ENCODE measurements around the gene ALDH1A1.

Gene ALDH1A1

GRCh38 chr9:72886386-72886785, 66.5 kb downstream of the ALDH1A1 start:
- no peaks in the 10 kb centered on the region for H3K79me2 ChIP-seq (ENCODE audit: insufficient read depth, low read depth)
- H3K27me3 ChIP-seq (ENCODE audit: insufficient read depth, low read depth): no peaks in the 10 kb centered on the region
- H3K4me3 ChIP-seq (IDR thresholded peaks at IDR 0.05; ENCODE audit: insufficient read depth, low read depth, low read length): no peak overlapping the region
- H3K27ac ChIP-seq: no peak overlapping the region
- no peak overlapping the region for H3K9ac ChIP-seq
- H2AFZ ChIP-seq (ENCODE audit: low read depth): no peak overlapping the region
- TF ChIP-seq CTCF (conservative IDR thresholded peaks at IDR 0.05; ENCODE audit: low read depth, low read length): no peak
- no peaks in the 10 kb centered on the region for H3K4me1 ChIP-seq (ENCODE audit: low read depth, poor library complexity, severe bottlenecking)
- H4K20me1 ChIP-seq (ENCODE audit: insufficient read depth): no peaks in the 10 kb centered on the region
- H3K36me3 ChIP-seq (ENCODE audit: insufficient read depth): no peaks in the 10 kb centered on the region
- H3K4me2 ChIP-seq: no peak overlapping the region

- no peak overlapping the region for H3K27ac ChIP-seq
- H3K4me1 ChIP-seq (ENCODE audit: low read depth, poor library complexity, severe bottlenecking): no peaks in the 10 kb centered on the region
- no peaks in the 10 kb centered on the region for H4K20me1 ChIP-seq (ENCODE audit: insufficient read depth)
- H3K4me3 ChIP-seq (IDR thresholded peaks at IDR 0.05; ENCODE audit: insufficient read depth, low read depth, low read length): no peak overlapping the region
- H3K27me3 ChIP-seq (ENCODE audit: insufficient read depth, low read depth): no peaks in the 10 kb centered on the region
- no peak overlapping the region for H3K4me2 ChIP-seq
- TF ChIP-seq CTCF (conservative IDR thresholded peaks at IDR 0.05; ENCODE audit: low read depth, low read length): no peak
- H2AFZ ChIP-seq (ENCODE audit: low read depth): no peak overlapping the region
- H3K79me2 ChIP-seq (ENCODE audit: insufficient read depth, low read depth): no peaks in the 10 kb centered on the region
- no peaks in the 10 kb centered on the region for H3K36me3 ChIP-seq (ENCODE audit: insufficient read depth)
- H3K9ac ChIP-seq: no peak overlapping the region
Measured at GRCh38 chr9:72884508-72884907, 68.3 kb downstream of the ALDH1A1 start.

- Histone ChIP-seq H3K4me2 (no peak overlapping the region), H4K20me1 (ENCODE audit: insufficient read depth) (no peaks in the 10 kb centered on the region), H3K36me3 (ENCODE audit: insufficient read depth) (no peaks in the 10 kb centered on the region), H3K27ac (no peak overlapping the region), H2AFZ (ENCODE audit: low read depth) (no peak overlapping the region), H3K9ac (no peak overlapping the region), H3K79me2 (ENCODE audit: insufficient read depth, low read depth) (no peaks in the 10 kb centered on the region), H3K4me1 (ENCODE audit: low read depth, poor library complexity, severe bottlenecking) (no peaks in the 10 kb centered on the region), H3K4me3 (IDR thresholded peaks at IDR 0.05; ENCODE audit: insufficient read depth, low read depth, low read length) (no peak overlapping the region), H3K27me3 (ENCODE audit: insufficient read depth, low read depth) (no peaks in the 10 kb centered on the region)
- no peak for TF ChIP-seq CTCF (conservative IDR thresholded peaks at IDR 0.05; ENCODE audit: low read depth, low read length)
Measured at GRCh38 chr9:72883875-72884274, 69.0 kb downstream of the ALDH1A1 start.

GRCh38 chr9:72882117-72882775, 70.6 kb downstream of the ALDH1A1 start:
- no peak overlapping the region for H3K27ac ChIP-seq
- H3K4me3 ChIP-seq (IDR thresholded peaks at IDR 0.05; ENCODE audit: insufficient read depth, low read depth, low read length): no peak overlapping the region
- H4K20me1 ChIP-seq (ENCODE audit: insufficient read depth): no peaks in the 10 kb centered on the region
- H3K27me3 ChIP-seq (ENCODE audit: insufficient read depth, low read depth): no peaks in the 10 kb centered on the region
- H3K4me1 ChIP-seq (ENCODE audit: low read depth, poor library complexity, severe bottlenecking): no peaks in the 10 kb centered on the region
- H3K79me2 ChIP-seq (ENCODE audit: insufficient read depth, low read depth): no peaks in the 10 kb centered on the region
- H3K9ac ChIP-seq: no peak overlapping the region
- TF ChIP-seq CTCF (conservative IDR thresholded peaks at IDR 0.05; ENCODE audit: low read depth, low read length): no peak
- H3K4me2 ChIP-seq: no peak overlapping the region
- no peak overlapping the region for H2AFZ ChIP-seq (ENCODE audit: low read depth)
- no peaks in the 10 kb centered on the region for H3K36me3 ChIP-seq (ENCODE audit: insufficient read depth)
